ENCODE measurements around the gene HLA-G.

HLA-G gene

GRCh38 chr6:29818892-29819291 is 8.7 kb upstream of the HLA-G start:
- DNase-seq (ENCODE audit: low read depth) = no peak

GRCh38 chr6:29824144-29824543 is 3.5 kb upstream of the HLA-G start:
- DNase-seq (ENCODE audit: low read depth) = no peak

DNA sequence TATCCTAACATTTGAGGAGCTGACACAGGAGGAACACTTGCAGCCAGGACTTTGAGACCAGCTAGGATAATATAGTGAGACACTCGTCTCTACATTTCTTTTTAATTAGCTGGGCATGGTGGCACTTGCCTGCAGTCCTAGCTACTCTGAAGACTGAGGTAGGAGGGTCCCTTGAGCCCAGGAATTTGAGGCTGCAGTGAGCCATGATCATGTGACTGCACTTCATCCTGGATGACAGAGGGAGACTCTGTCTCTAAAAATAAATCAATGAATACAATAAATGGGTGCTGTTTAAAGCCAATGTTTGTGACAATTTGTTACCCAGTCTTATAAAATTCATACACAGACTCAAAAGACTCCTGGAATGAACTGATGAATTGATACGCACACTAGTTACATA is 1.8 kb upstream of the HLA-G start:
- DNase-seq (ENCODE audit: low read depth) = no peak

- DNase-seq (ENCODE audit: low read depth) = no peak
Measured at GRCh38 chr6:29826271-29826670, 1.4 kb upstream of the HLA-G start.

- DNase-seq (ENCODE audit: low read depth) = no peak
Measured at GRCh38 chr6:29828471-29828797, 809 bp downstream of the HLA-G start.

- DNase-seq (ENCODE audit: low read depth) = no peak
Measured at GRCh38 chr6:29829766-29830165, 2.1 kb downstream of the HLA-G start.

GRCh38 chr6:29830409-29830808 is 2.8 kb downstream of the HLA-G start:
- no peak for DNase-seq (ENCODE audit: low read depth)

GRCh38 chr6:29831776-29832175 is 4.2 kb downstream of the HLA-G start:
- no peak for DNase-seq (ENCODE audit: low read depth)

DNA sequence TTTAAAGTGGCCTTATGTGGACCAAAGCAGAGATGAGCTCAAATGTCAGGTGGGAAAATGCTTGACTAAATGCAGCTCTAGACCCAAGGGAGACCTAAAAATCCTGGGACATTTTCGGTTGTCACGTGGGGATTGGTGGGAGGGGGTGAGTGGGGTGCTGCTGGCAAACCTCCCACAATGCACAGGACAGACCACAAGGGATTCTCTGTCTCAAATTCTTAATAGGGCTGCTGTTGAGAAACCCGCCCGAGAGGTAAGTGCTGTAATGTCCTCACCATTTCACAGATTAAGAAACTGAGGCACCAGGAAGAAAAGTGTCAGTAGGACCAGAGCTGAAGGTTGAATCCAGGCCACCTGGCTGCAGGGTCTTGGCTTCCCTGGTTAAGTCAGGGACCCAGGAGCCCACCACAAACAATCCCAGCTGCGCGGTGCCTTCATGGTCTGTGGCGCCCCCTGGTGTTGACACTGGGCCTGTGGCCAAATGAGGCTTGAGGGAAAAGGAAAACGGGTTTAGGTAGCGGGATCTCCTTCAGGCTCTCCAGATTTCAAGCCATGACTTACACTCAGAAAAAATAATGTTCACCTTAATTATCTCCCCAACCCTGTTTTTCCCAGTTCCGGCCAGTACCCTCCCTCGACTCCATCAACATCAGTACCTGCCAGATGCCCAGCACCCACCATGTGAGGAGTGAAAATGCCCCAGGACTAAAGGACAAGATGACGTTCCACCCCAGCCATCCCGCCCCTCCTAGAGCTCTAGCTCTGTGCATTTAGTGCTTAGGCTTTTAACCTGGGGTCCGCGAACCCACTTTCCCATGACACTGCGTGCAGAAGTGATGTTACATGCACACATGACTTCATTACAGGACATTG is 7.2 kb downstream of the HLA-G start:
- no peak for DNase-seq (ENCODE audit: low read depth)

GRCh38 chr6:29839917-29840316 is 12.3 kb downstream of the HLA-G start:
- no peak for DNase-seq (ENCODE audit: low read depth)

GRCh38 chr6:29841030-29841429 is 13.4 kb downstream of the HLA-G start:
- no peak for DNase-seq (ENCODE audit: low read depth)

GRCh38 chr6:29845405-29846006 is 17.9 kb downstream of the HLA-G start:
- DNase-seq (ENCODE audit: low read depth) = no peak

DNA sequence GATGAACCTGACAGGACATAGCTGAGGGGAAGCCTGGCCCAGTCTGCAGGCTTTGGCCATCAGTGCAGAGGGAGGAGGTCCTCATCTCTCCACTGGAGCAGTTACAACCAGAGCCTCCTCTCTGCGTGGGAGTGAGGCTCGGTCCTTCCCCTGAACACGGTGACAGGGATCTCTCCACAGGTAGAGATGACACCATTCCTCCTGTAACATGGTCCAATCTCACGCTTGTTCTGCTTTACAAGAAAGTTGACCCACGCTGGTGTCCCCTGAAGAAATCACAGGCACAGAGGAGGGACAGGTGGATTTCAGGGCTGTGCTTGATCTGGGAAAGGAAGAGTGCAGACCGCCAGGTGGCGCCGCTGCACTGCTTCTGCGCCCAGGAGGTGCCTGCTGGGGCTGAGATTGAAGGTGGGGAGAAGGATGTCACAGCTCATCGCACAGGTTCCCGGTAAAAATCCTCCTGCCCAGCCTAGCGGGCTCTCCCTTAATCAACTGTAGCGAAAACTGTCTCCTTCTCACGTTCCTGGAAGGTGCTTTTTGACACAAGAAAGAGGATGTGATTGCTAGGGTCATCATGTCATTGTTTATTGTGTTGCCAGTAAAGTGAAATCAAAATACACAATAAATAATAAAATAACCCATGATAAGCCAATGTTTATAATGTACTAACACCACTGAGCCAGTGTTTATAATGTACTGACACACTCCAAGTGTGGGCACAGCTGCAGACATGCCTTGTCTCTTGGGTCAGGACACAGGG is 20.4 kb downstream of the HLA-G start:
- peak; percentile 68 for DNase-seq (ENCODE audit: low read depth)

DNA sequence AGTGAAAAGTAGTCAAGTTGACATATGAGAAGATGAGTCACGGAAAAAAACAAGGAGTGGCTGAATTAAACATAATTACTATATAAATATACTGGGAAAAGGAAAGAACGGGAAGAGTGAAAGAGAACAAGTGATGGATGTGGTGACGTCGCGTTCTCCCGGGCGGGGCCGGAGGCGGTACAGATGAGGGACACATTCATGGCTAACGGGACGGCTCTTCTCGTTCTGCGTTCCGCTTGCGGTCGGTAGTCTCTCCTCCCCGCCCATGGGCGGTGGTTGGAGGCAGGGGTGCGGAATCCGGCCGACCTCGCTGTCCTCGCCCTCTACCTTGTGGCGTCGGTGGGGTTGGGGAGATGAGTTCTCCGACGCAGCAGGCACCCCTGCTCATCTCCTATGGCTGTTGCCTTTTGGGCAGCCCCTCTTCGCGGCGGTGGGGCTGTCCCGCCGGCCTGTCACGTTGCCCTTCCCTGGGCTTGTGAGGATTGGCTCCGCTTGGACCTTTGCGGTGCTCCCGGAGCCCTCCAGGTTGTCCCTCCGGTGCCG is 22.5 kb downstream of the HLA-G start:
- no peak for DNase-seq (ENCODE audit: low read depth)

DNA sequence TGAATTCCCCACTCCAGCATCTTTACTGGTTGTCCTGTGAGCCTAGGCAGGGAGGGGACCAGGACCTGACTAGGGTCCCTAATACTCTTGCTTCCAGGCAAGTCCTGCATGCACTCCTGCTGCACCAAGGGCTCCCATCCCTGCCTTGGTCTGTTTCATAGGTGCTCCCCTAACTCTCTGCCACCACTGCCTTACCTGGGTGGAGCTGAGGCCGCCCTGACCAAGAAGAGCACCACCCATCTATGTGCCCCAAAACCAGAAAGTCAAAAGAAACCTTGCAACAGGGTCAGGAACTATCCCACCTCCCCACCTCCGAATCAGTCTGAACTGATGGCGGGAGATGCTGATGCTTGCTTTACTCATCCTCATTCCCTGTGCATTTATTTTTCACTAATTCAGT is 23.6 kb downstream of the HLA-G start:
- DNase-seq (ENCODE audit: low read depth) = no peak

GRCh38 chr6:29853245-29853644 is 25.6 kb downstream of the HLA-G start:
- DNase-seq (ENCODE audit: low read depth) = no peak

DNA sequence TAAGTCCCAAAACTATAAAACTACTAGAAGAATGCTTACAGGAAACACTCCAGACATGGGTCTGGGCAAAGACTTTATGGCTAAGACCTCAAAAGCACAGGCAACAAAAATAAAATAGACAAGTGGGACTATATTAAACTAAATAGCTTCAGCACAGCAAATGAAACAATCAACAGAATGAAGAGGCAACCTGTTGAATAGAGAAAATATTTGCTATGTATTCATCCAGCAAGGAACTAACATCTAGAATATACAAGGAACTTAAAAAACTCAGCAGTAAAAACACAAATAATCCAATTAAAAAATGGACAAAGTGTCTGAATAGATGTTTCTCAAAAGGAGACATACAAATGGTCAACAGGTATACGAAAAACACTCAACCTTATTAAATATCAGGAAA is 30.4 kb downstream of the HLA-G start:
- DNase-seq (ENCODE audit: low read depth) = no peak

- no peak for DNase-seq (ENCODE audit: low read depth)
Measured at GRCh38 chr6:29861521-29862255, 34.1 kb downstream of the HLA-G start.

- DNase-seq (ENCODE audit: low read depth) = no peak
Measured at GRCh38 chr6:29864037-29864810, 36.6 kb downstream of the HLA-G start.

GRCh38 chr6:29865631-29866030 is 38.0 kb downstream of the HLA-G start:
- DNase-seq (ENCODE audit: low read depth) = no peak

- DNase-seq (ENCODE audit: low read depth) = no peak
Measured at GRCh38 chr6:29870104-29870503, 42.5 kb downstream of the HLA-G start.

All from stimulated activated CD8-positive, alpha-beta memory T cell treated with anti-CD3 and anti-CD28 coated beads, Interleukin-12 subunit alpha, Interleukin-12 subunit beta, amount 100 ng/mL, for 4 hours (primary cell).